ENCODE data around the gene TBC1D8. TPM values are rescaled to one million over a fixed set of nuclear protein-coding genes. Genes with fewer than 3 reads are reported as not detected.
"Not testable (repeated sequence)": the region's sequence is repeated elsewhere in the genome, so short reads cannot be mapped to it uniquely, and the experiment has no call there.

Gene TBC1D8
- polyA plus RNA-seq, 3 donors = 25.8 to 44.6 (median 41.0) TPM

DNA sequence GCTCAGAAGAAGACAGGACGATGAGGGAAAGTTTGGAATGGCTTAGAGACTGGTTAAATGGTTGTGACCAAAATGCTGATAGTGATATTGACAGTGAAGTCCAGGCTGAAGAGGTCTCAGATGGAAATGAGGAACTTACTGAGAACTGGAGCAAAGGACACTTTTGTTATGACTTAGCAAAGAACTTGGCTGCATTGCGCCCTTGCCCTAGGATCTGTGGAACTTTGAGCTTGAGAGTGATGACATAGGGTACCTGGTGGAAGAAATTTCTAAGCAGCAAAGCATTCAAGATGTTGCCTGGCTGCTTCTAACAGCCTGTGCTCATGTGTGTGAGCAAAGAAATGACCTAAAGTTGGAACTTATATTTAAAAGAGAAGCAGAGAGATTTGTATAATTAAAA lies 16.4 kb upstream of the TBC1D8 start:
- DNase-seq = not testable (repeated sequence)

DNA sequence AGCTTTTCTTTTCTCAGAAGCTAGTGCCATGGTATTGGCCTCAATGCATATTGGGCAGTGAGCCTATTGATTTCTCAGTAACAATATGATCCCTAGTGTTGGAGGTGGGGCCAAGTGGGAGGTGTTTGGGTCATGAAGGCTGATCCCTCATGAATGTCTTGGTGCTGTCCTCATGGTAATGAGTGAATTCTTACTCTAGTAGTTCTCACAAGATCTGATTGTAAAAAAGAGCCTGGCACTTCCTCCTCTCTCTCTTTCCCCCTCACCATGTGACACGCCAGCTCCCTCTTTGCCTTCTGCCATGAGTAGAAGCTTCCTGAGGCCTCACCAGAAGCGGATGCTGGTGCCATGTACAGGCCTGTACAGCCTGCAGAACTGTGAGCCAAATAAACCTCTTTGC lies 12.8 kb upstream of the TBC1D8 start:
- no peak for DNase-seq

DNA sequence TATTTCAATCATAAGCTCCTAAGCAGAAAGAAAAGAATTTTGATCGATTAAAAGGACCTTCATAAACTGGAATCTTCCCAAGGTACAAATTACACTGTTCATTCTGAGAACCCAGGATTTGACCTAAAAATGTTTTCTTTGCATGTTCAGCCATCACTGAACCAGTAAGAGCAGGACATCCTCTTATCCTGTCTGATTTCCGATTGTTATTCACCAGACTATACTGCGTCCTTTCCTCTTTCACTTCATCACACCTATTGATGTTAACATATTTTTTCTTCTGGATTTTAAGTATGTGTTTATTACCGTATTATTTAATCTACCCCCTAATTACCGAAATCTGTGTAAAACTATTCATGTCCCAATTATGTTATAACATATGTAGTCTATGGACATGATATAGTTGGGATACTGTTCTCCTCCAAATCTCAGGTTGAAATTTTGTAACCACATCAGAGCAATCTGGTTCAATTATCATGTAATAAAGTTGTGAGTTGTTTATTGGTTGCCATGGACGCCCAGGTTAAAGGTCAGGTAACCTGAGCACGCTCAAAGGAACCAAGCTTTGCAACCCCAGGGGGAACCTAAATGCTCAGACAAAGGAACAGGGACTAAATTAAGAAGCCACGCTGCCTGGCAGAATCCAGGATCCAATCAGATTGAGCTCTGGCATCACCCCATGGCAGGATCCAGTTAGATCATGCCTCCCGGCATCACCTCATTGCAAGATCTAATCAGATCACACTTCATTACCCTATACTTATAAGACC lies 11.6 kb upstream of the TBC1D8 start:
- DNase-seq = no peak

DNA sequence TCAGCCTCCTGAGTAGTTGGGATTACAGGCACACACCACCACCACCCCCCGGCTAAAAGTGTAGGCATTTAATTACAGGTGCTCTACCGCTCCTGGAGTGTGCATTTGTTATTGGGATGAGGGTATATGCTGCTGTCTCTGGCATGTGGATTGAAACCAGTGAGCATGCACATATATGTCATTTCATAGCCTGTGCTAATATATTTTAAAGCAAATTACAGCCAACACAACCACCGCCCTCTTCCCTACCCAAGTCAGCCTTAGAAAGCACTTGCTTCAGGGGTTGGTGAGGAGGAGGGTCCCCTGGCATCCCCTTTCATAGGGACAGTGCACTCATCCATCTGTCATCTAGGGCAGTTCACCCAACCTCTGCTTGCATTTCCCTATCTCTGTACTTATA lies 10.5 kb upstream of the TBC1D8 start:
- no peak for DNase-seq

DNA sequence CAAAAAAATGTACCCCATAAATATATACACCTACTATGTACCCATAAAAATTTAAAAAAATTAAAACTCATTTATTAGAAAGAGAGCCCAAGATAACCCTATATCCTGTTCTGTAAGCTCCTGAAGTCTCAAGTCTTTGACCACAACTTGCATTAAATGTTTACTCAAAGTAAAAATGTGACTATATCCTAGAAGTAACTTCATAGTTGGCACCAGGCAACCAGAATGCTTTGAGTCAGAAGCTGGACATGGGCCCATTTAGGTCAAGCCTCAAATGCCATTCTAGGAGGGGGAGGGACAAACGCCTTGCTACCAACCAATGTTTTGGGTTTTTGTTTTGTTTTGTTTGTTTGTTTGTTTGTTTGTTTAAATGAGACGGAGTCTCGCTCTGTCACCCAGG lies 9.3 kb upstream of the TBC1D8 start:
- DNase-seq = no peak

DNA sequence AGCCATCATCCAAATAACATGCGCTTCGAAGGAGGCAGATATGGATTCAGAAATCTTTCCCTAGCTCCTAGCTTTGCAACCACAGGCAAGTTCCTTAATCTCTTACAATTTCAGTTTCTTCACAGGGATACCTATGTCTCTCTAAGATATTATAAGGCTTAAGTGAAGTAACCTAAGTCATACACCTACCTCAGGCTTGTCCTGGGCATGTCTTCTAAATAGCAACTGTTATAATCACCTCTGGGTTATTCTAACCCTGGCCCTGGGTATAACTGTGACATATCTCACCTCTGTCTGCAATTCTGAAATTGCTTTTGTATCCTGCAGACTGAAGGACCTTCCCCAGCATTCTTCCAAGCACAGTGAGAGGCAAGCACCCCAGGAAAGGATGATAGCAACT lies 8.3 kb upstream of the TBC1D8 start:
- no peak for DNase-seq

DNA sequence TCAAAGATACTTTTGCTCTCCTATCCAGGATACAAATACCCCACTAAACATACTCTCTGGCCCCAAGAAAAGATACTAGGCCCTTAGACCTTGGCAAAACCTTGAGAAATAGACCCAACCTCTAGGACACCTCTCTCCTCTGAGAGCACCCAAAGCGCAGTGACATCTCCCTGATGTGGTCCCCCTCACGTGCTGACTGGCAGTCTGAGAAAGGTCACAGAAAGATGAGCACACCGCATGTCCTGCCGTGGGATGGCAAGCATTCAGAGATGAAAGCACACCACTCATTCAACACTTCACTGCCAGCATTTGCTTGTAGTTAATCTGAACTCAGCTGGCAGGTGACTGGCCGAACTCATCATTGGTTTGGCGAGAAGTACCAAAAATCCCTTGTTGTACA lies 6.1 kb upstream of the TBC1D8 start:
- DNase-seq = no peak

DNA sequence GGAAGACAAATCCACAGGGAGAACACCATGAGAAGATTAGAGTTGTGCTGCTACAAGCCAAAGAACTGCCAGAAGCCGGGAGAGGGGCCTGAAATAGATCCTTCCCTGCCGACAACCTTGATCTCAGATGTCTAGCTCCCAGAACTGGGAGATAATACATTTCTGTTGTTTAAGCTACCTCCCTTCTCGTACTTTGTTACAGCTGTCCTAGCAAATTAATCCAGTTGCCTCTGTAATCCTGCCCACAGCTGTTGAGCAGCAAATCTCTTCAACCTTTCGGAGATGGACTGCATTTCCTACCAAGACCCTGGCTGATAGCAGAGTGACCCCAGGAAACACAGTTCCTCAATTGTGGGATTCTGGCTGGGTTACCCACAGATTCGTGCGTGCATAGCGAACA lies 2.6 kb upstream of the TBC1D8 start:
- no peak for DNase-seq

DNA sequence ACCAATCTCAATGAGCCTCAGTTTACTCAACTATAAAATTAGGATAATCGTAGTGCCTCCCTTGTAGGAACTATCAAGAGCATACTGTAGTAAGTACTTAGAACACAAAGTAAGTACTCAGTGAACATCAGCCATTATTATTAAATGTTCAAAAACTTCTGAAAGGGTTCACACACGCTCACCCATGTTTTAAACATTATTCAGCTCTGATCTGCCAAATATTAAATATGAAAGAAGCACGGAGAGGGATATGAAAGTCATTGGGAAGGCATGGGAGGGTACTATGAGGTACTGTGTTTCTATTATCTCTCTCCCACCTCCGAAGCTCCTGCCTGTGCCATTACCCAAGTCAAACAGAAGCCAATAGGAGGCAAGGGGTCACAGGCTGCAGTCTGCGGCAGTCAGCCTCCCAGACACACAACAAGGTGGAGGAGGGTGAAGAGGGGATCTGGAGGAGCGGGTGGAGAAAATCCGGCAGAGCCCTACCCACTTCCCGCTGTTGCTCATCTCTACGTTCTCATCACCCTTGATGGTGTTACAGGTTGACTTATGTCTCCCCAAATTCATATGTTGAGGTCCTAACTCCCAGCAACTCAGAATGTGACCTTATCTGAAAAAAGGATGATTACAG lies 2.0 kb upstream of the TBC1D8 start:
- no peak for DNase-seq

DNA sequence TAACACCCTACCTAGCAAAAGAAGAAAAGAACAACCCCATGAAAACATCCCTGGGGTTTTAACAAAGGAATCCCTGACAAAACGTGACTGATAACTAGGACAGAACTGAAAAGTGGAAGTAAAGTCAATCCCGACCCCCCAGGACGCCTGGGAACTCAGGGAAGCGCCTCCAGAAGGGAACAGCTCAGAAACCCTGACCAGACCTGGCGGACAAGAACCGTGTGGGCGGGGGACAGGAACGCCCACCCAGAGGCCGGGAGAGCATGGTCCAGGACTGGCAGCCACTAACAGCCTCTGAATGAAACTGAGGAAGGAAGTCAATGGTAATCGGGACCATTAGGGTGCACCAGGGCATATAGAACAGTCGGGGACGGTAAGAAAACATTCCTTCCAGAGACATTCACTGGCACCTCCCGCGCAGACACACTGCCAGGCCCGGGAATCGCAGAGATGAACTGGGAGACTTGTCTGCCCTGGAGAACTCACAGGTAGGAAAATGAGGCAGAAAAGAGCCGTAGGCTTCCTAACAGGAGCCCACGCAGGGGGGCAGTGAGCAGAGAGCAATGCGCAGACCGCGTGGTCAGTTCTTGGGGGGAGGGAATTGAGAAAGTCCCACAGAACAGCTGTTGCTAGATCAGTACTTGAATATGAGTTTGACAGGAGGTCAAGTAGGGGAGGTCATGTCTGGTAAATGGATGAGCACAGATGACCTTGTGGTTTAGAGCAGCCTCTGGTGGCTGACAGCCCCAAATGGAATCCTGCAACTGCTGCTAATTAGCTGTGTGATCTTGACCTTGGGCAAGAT lies 1.3 kb upstream of the TBC1D8 start:
- no peak for DNase-seq

DNA sequence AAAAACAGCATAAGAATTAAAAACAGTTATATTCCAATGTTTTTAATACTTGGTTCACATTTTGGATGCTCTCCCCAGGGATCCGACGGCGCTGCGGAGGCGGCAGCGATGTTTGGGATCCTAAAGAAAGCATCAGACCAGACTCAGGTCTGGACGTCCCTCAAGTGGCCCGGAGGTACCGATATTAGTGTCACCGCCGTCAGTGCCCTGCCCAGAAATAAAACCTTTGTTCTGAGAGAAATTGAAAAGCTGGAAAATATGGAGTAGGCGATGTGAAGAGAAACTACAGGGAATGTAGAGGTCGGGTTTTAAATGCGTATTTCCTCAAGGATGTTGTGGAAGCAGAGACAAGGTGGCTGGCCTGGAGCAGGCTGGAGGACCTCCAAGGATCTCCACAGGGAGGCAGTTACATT lies 683 bp upstream of the TBC1D8 start:
- DNase-seq = no peak

DNA sequence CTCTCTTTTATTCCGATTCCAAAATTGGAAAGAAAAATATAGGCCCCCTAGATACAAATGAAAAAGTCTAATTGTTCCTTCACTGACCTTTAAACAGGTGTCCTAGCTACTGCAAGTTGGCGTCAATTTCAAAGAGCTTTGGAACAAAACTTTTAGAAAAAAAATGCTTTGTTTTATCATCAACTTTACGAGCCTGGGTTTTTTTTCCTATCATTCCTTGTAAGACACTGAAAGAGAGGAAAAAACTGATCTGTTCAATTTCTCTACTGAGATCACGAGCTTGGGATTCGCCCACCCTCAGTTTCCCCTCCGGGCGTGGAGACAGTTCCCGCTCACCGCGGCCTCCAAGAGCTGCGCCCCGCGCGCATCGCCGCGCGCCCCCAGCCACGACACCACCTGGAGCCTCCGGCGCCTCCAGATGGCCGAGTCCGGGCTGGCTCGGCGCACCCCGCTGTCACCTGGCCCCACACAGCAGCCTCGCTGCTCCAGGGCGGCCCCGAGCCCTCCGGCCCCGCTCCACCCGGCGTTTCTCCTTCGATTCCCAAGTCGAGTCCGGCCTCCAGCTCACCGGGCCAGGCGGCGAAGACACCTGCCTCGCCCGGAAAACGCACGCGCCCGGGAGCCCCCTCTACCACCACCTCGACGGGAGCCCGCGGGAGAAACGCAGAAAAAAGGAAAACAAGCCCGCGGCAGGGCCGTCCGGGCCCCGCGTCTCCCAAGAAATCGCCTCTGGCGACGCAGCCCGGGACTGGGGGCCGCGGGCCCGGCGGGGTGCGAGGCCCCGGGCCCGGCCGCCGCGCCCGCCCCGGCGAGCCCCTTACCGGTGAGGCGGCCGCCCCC lies 656 bp downstream of the TBC1D8 start:
- DNase-seq = no peak

DNA sequence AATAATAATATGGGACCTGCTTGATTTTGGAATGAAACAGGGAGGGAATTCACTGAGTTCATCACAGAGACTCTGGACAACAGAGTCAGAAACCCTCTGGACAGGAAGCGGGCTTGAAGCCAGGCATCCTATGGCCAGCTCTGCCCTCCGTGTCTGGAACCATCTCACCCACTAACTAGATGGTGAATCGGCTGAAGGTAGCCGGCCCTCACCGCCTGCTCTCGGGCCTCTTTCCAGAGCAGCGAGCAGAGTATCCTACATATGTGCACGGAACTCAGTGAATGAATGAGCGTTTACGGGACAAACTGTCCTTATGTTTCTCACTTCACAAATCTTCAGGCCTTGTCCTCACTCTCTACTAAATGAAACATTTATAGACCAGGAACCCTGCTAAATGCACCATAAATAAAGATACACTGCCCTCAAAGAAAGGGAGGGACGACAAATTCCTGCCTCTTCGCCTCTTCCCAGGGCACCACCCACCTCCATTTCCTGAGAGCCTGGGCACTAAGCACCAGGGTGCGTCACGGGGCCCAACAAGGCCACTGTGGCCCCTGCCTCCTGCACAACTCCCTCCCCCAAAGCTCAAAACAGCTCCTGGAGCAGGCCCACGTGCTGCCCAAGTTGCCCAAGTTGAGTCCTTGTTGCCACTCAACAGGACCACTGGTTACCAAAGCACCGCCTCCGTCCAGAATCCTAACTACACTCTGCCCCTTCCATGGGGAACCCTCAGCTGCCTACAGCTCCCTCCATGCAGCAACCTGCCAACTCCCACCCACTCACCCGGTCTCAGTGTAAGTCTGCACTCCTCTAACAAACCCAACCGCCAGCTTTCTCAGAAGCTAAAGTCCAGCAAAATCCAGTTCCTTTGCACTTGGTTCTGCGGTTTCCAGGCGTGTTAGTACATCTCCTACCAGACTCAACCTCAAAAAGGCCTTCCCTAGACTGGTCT lies 1.7 kb downstream of the TBC1D8 start:
- DNase-seq = no peak

DNA sequence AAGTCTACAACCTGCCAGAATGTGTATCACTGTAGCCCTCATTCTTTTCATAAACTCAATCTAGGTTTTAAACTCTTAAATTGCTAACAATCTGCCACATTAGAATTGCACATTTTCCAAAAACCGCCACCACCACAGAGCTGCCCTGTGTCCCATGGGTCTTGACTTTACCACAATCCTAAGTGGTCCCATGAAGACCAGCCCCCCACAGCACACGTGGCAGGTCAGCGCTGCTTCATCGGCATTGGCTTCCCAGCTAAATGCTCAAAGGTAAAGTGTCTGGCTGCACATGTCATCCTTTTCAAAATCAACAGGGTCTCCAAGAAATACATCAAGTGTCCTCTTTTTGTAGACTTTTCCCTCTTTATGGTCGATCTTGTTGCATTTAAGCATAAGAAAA lies 2.4 kb downstream of the TBC1D8 start:
- DNase-seq = no peak

DNA sequence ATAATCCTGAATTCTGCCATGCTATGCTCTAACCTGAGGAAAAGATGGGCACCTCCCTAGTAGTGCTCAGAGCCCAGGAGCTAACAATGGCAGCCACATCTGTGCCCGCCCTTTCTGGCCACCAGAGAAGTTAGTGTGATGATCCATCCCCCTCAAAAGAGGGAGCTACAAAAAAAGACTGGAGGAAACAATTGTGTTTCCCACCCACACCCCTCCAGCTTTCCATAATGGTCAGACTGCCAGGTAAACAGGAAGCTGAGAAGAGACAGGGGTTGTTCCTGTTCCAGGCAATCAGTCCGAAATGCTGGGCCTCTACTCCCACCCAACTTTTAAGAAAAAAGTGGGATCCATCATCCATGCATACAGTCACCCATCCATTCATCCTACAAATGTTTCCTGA lies 3.2 kb downstream of the TBC1D8 start:
- DNase-seq = no peak

DNA sequence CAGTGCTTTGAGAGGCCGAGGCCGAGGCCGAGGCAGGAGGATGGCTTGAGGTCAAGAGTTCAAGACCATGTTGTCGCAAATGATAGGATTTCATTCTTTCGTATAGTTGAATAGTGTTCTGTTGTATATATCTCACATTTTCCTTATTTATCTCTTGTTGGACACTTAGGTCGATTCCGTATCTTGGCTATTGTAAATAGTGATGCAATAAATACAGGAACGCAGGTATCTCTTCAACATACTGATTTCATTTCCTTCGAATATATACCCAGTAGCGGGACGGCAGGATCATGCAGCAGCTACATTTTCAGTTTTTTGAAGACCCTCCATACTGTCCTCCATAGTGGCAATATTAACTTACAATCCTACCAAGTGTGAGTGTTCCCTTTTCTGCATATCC lies 4.1 kb downstream of the TBC1D8 start:
- DNase-seq = no peak

DNA sequence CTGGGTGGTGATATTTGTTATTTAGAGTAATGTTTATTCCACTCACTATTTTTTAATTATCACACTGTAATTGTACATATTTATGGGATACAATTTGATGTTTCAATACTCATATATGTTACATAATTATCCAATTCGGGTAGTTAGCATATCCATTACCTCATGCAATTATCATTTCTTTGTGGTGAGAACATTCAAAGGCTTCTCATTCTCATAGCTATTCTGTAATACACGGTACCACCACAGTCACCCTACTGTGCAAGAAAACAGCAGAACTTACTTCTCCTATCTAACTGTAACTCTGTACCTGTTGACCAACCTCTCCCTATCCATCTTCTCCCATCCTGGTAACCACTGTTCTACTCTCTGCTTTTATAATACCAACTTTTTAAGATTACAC lies 4.6 kb downstream of the TBC1D8 start:
- DNase-seq = no peak

DNA sequence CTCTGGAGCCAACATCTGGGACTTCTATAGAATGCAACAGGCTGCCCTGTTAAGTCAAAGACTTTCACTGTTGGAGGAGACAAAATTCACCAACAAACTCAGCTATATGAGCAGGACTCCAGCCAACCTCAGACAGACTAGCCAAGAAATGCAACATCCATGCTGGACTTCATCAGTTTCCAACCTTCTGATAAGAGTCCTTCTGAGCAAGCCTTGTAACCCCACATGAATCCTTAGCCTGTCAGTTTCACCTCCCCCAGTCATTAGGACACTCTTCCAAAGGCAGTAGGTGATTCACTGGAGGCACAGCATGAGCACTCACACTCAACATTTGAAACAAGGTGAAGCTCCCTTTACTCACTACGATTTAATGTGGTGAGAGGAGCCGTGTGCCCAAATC lies 5.8 kb downstream of the TBC1D8 start:
- no peak for DNase-seq

DNA sequence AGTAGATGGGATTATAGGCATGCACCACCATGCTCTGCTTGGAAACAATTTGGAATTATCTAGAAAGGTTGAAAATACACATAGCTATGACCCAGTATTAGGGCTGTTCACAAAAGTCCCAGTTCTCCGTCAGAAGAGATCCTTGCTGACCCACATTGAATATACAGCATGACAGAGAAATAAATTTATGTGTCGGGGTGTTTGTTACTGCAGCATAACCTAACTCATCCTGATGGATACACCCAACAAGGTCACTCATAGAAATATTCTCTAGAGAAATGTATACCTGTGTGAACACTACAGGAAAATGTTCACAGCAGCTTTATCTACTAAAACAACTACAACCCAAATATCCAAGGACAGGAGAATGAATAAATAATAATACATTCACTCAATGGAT lies 9.0 kb downstream of the TBC1D8 start:
- no peak for DNase-seq

DNA sequence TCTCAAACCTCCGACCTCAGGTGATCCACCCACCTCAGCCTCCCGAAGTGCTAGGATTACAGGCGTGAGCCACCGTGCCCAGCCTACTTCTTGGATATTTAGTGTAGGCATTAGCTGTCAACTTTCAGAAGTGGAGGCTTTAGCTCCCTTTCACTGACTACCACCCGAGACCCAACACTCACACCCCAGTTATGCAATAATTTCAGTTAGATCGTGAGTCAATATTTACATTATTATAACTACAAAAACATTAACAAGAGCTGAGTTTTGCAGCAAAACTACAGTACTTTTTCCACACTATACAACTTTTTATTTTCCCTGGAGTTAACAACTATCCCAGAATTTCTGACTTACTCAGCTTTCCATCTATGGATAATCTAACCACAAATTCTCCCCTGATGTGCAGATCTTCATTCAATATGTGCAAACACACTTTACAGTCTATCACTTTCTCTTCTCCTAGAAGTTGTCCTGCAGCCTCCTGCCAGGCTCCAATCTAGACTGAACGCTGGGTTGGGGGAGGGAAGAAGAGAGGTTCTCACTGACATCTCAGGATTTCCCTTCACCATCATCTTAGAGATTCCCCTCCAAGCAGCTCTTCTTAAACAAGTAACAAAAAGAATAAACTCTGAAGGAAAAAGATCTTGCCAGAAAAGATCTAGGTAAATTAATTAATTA lies 10.1 kb downstream of the TBC1D8 start:
- DNase-seq = no peak

Data from renal pelvis (tissue), 4 donors.